ENCODE measurements around the gene TMEM201. TPM values are rescaled to one million over a fixed set of nuclear protein-coding genes. Genes with fewer than 3 reads are reported as not detected.

The TMEM201 gene
- total and polyA plus RNA-seq, 2 of the 13 experiments (the other 11 are each of a cell fraction or from before 2014, with no cell fraction given): 1.5 to 8.2 TPM

- TF ChIP-seq REST (IDR thresholded peaks at IDR 0.05; ENCODE audit: borderline replicate concordance in 1 of 2, low read depth in 1 of 2, low read length in 2 of 2): peak; percentile 25 to 82
- no peak for TF ChIP-seq DZIP1 (CRISPR knock-in tag; IDR thresholded peaks at IDR 0.05)
- TF ChIP-seq ZNF574 (CRISPR knock-in tag; IDR thresholded peaks at IDR 0.05): no peak
- no peak for TF ChIP-seq KDM2A (CRISPR knock-in tag; IDR thresholded peaks at IDR 0.05; ENCODE audit: borderline replicate concordance, low read depth)
- TF ChIP-seq ZNF629 (CRISPR knock-in tag; conservative IDR thresholded peaks at IDR 0.05): no peak
Observed at GRCh38 chr1:9593492-9594465, 5.1 kb downstream of the TMEM201 start (continued).
